ENCODE results near the gene RBAK.
"Not testable (repeated sequence)": the region's sequence is repeated elsewhere in the genome, so short reads cannot be mapped to it uniquely, and the experiment has no call there.

RBAK gene

GRCh38 chr7:5065107-5065407, 19.4 kb downstream of the RBAK start:
- H3K4me3 ChIP-seq, result peak overlapping the region; percentile 29
- no peak overlapping the region for H3K27ac ChIP-seq
- peaks cover 60% of the 10 kb centered on the region for H3K9me3 ChIP-seq (ENCODE audit: low read depth, low read length)
- H3K9ac ChIP-seq (ENCODE audit: insufficient read length), result no peak overlapping the region
- no peak for DNase-seq (ENCODE audit: low read depth, low spot score)
- TF ChIP-seq FOXP2 (optimal IDR thresholded peaks at IDR 0.05; ENCODE audit: control extremely low read depth, extremely low read length, insufficient read depth), result no peak
- no peak for TF ChIP-seq POLR2AphosphoS5 (IDR thresholded peaks at IDR 0.05; ENCODE audit: borderline replicate concordance, low read depth, low read length)
- TF ChIP-seq EZH2 (IDR thresholded peaks at IDR 0.05), result no peak
- peaks cover 74% of the 10 kb centered on the region for H3K36me3 ChIP-seq (ENCODE audit: insufficient read depth, low read length)

GRCh38 chr7:5068521-5068920, 22.9 kb downstream of the RBAK start:
- no peak overlapping the region for H3K27ac ChIP-seq
- no peak for DNase-seq (ENCODE audit: low read depth, low spot score)
- no peak overlapping the region for H3K9ac ChIP-seq (ENCODE audit: insufficient read length)
- TF ChIP-seq POLR2AphosphoS5 (IDR thresholded peaks at IDR 0.05; ENCODE audit: borderline replicate concordance, low read depth, low read length) (no peak), FOXP2 (optimal IDR thresholded peaks at IDR 0.05; ENCODE audit: control extremely low read depth, extremely low read length, insufficient read depth) (no peak), EZH2 (IDR thresholded peaks at IDR 0.05) (no peak)
- H3K4me3 ChIP-seq, result no peak overlapping the region
- H3K36me3 ChIP-seq (ENCODE audit: insufficient read depth, low read length), result peaks cover 39% of the 10 kb centered on the region
- peaks cover 44% of the 10 kb centered on the region for H3K9me3 ChIP-seq (ENCODE audit: low read depth, low read length)

- H3K9me3 ChIP-seq (ENCODE audit: low read depth, low read length), result peaks cover 27% of the 10 kb centered on the region
- no peak overlapping the region for H3K27ac ChIP-seq
- DNase-seq (ENCODE audit: low read depth, low spot score), result no peak
- peaks cover 22% of the 10 kb centered on the region for H3K36me3 ChIP-seq (ENCODE audit: insufficient read depth, low read length)
- H3K9ac ChIP-seq (ENCODE audit: insufficient read length), result no peak overlapping the region
- H3K4me3 ChIP-seq, result no peak overlapping the region
- TF ChIP-seq EZH2 (IDR thresholded peaks at IDR 0.05) (no peak), POLR2AphosphoS5 (IDR thresholded peaks at IDR 0.05; ENCODE audit: borderline replicate concordance, low read depth, low read length) (no peak), FOXP2 (optimal IDR thresholded peaks at IDR 0.05; ENCODE audit: control extremely low read depth, extremely low read length, insufficient read depth) (no peak)
Measured at GRCh38 chr7:5070206-5070605, 24.5 kb downstream of the RBAK start.

GRCh38 chr7:5075187-5075586, 29.5 kb downstream of the RBAK start:
- H3K36me3 ChIP-seq (ENCODE audit: insufficient read depth, low read length); H3K4me3 ChIP-seq; H3K27ac ChIP-seq; DNase-seq (ENCODE audit: low read depth, low spot score); H3K9me3 ChIP-seq (ENCODE audit: low read depth, low read length); H3K9ac ChIP-seq (ENCODE audit: insufficient read length): not testable (repeated sequence)

- no peak overlapping the region for H3K9ac ChIP-seq (ENCODE audit: insufficient read length)
- DNase-seq (ENCODE audit: low read depth, low spot score), result no peak
- peak overlapping the region; percentile 42 for H3K4me3 ChIP-seq
- no peaks in the 10 kb centered on the region for H3K36me3 ChIP-seq (ENCODE audit: insufficient read depth, low read length)
- H3K9me3 ChIP-seq (ENCODE audit: low read depth, low read length), result no peaks in the 10 kb centered on the region
- no peak overlapping the region for H3K27ac ChIP-seq
- TF ChIP-seq FOXP2 (optimal IDR thresholded peaks at IDR 0.05; ENCODE audit: control extremely low read depth, extremely low read length, insufficient read depth) (no peak), EZH2 (IDR thresholded peaks at IDR 0.05) (no peak), POLR2AphosphoS5 (IDR thresholded peaks at IDR 0.05; ENCODE audit: borderline replicate concordance, low read depth, low read length) (no peak)
Measured at GRCh38 chr7:5077740-5078139, 32.1 kb downstream of the RBAK start.

- H3K4me3 ChIP-seq, result no peak overlapping the region
- no peaks in the 10 kb centered on the region for H3K9me3 ChIP-seq (ENCODE audit: low read depth, low read length)
- H3K27ac ChIP-seq, result no peak overlapping the region
- TF ChIP-seq FOXP2 (optimal IDR thresholded peaks at IDR 0.05; ENCODE audit: control extremely low read depth, extremely low read length, insufficient read depth) (no peak), POLR2AphosphoS5 (IDR thresholded peaks at IDR 0.05; ENCODE audit: borderline replicate concordance, low read depth, low read length) (no peak), EZH2 (IDR thresholded peaks at IDR 0.05) (no peak)
- no peaks in the 10 kb centered on the region for H3K36me3 ChIP-seq (ENCODE audit: insufficient read depth, low read length)
- no peak for DNase-seq (ENCODE audit: low read depth, low spot score)
- no peak overlapping the region for H3K9ac ChIP-seq (ENCODE audit: insufficient read length)
Measured at GRCh38 chr7:5082806-5083205, 37.1 kb downstream of the RBAK start.

- no peak overlapping the region for H3K27ac ChIP-seq
- no peaks in the 10 kb centered on the region for H3K9me3 ChIP-seq (ENCODE audit: low read depth, low read length)
- no peak for TF ChIP-seq POLR2AphosphoS5 (IDR thresholded peaks at IDR 0.05; ENCODE audit: borderline replicate concordance, low read depth, low read length)
- no peak for TF ChIP-seq FOXP2 (optimal IDR thresholded peaks at IDR 0.05; ENCODE audit: control extremely low read depth, extremely low read length, insufficient read depth)
- TF ChIP-seq EZH2 (IDR thresholded peaks at IDR 0.05), result no peak
- no peak overlapping the region for H3K9ac ChIP-seq (ENCODE audit: insufficient read length)
- no peak overlapping the region for H3K4me3 ChIP-seq
- no peaks in the 10 kb centered on the region for H3K36me3 ChIP-seq (ENCODE audit: insufficient read depth, low read length)
- no peak for DNase-seq (ENCODE audit: low read depth, low spot score)
Measured at GRCh38 chr7:5083311-5083711, 37.7 kb downstream of the RBAK start.

- TF ChIP-seq POLR2AphosphoS5 (IDR thresholded peaks at IDR 0.05; ENCODE audit: borderline replicate concordance, low read depth, low read length), result no peak
- TF ChIP-seq EZH2 (IDR thresholded peaks at IDR 0.05), result no peak
- TF ChIP-seq FOXP2 (optimal IDR thresholded peaks at IDR 0.05; ENCODE audit: control extremely low read depth, extremely low read length, insufficient read depth), result no peak
Measured at GRCh38 chr7:5086256-5086655, 40.6 kb downstream of the RBAK start.

GRCh38 chr7:5088228-5088833, 42.7 kb downstream of the RBAK start:
- not testable (repeated sequence) for H3K27ac ChIP-seq; H3K9me3 ChIP-seq (ENCODE audit: low read depth, low read length); H3K36me3 ChIP-seq (ENCODE audit: insufficient read depth, low read length); H3K4me3 ChIP-seq; DNase-seq (ENCODE audit: low read depth, low spot score); H3K9ac ChIP-seq (ENCODE audit: insufficient read length)

More at GRCh38 chr7:5086256-5086655, 40.6 kb downstream of the RBAK start:
- no peak for DNase-seq (ENCODE audit: low read depth, low spot score)
- Histone ChIP-seq H3K36me3 (ENCODE audit: insufficient read depth, low read length) (no peaks in the 10 kb centered on the region), H3K27ac (no peak overlapping the region), H3K9ac (ENCODE audit: insufficient read length) (no peak overlapping the region), H3K9me3 (ENCODE audit: low read depth, low read length) (no peaks in the 10 kb centered on the region), H3K4me3 (no peak overlapping the region)

Data from SK-N-MC (cell line).